SK-N-SH (cell line): ENCODE measurements around the gene PPP1R16B. TPM values are rescaled to one million over a fixed set of nuclear protein-coding genes. Genes with fewer than 3 reads are reported as not detected.

Source experiments
- CTCF ChIA-PET: fragments of 300-600, 350-600 bp; formaldehyde crosslinking; extraction: SDS; loops from one replicate; lab custom pipeline; 2021; lab: Yijun Ruan, JAX
- POLR2A ChIA-PET: fragments of 350-600 bp; sonication (Branson Sonifier 250); formaldehyde crosslinking; extraction: SDS; loops from one replicate; lab custom pipeline; 2020; ENCODE audit warnings: antibody characterized with exemption, inconsistent platforms; lab: Yijun Ruan, JAX
- DNase-seq: peaks from one replicate; pipeline ENCODE4 v3.0.0; 2012
- H2AFZ ChIP-seq: fragments of 200-600 bp; sonication (generic); 2 replicates; pipeline ENCODE4 v1.8.1; 2016; ENCODE audit warnings: antibody characterized with exemption, mild to moderate bottlenecking, low read depth
- H3F3A ChIP-seq: fragments of 200-600 bp; sonication (generic); replicated peaks from 2 replicates; pipeline ENCODE3; 2016; ENCODE audit warnings: antibody characterized with exemption, mild to moderate bottlenecking; ENCODE audit not compliant: insufficient read depth
- H3K27ac ChIP-seq, 2 experiments: fragments of 200-500 bp in 1 of 2; fragments of 200-600 bp in 1 of 2; sonication (Bioruptor generic) in 1 of 2; sonication (generic), shearing (Covaris generic) in 1 of 2; 2 replicates each; pipeline versions ENCODE4 v1.5.1 to v1.6.1; 2014 to 2016; ENCODE audit warnings: low read depth in 2 of 2, inconsistent platforms in 1 of 2, low read length in 1 of 2, mild to moderate bottlenecking in 1 of 2, mixed read lengths in 1 of 2
- H3K27me3 ChIP-seq: fragments of 200-600 bp; sonication (generic), shearing (Covaris generic); 2 replicates; pipeline ENCODE4 v1.6.1; 2016; ENCODE audit warnings: mixed run types; ENCODE audit not compliant: insufficient read depth
- H3K36me3 ChIP-seq, 2 experiments: fragments of 200-500 bp in 1 of 2; fragments of 200-600 bp in 1 of 2; sonication (Bioruptor generic) in 1 of 2; sonication (generic) in 1 of 2; replicated peaks in 1 of 2; 2 replicates each; pipeline versions ENCODE3 to v1.5.1; 2014 to 2016; ENCODE audit warnings: low read length in 1 of 2, mild to moderate bottlenecking in 1 of 2; ENCODE audit not compliant: insufficient read depth in 2 of 2, control insufficient read depth in 1 of 2
- H3K4me1 ChIP-seq, 2 experiments: fragments of 200-500 bp in 1 of 2; fragments of 200-600 bp in 1 of 2; sonication (Bioruptor generic) in 1 of 2; sonication (generic), shearing (Covaris generic) in 1 of 2; 2 replicates each; pipeline versions ENCODE4 v1.5.1 to v1.6.1; 2014 to 2016; ENCODE audit warnings: low read depth in 1 of 2, low read length in 1 of 2, mixed run types in 1 of 2; ENCODE audit not compliant: insufficient read depth in 2 of 2, control insufficient read depth in 1 of 2
- H3K4me2 ChIP-seq: fragments of 200-600 bp; sonication (generic), shearing (Covaris generic); 2 replicates; pipeline ENCODE4 v1.6.1; 2017; ENCODE audit warnings: mixed run types
- H3K4me3 ChIP-seq, 2 experiments: fragments of 200-500 bp in 1 of 2; fragments of 200-600 bp in 1 of 2; sonication (Bioruptor generic) in 1 of 2; sonication (generic), shearing (Covaris generic) in 1 of 2; 2 replicates each; pipeline versions ENCODE4 v1.5.1 to v1.8.1; 2014 to 2016; ENCODE audit warnings: low read depth in 2 of 2, inconsistent platforms in 1 of 2, low read length in 1 of 2, mild to moderate bottlenecking in 1 of 2, mixed read lengths in 1 of 2, moderate library complexity in 1 of 2
- H3K79me2 ChIP-seq: fragments of 200-600 bp; sonication (generic); 2 replicates; pipeline ENCODE4 v1.8.1; 2017; ENCODE audit warnings: mild to moderate bottlenecking; ENCODE audit not compliant: insufficient read depth
- H3K9ac ChIP-seq: fragments of 200-600 bp; sonication (generic); 2 replicates; pipeline ENCODE4 v1.6.1; 2017; ENCODE audit warnings: mixed run types
- H3K9me2 ChIP-seq: fragments of 200-600 bp; sonication (generic); 2 replicates; pipeline ENCODE4 v1.6.1; 2017; ENCODE audit warnings: mixed run types
- H3K9me3 ChIP-seq: fragments of 200-600 bp; sonication (generic); 2 replicates; pipeline ENCODE4 v1.6.1; 2017; ENCODE audit warnings: mixed run types, mild to moderate bottlenecking, moderate library complexity
- H4K20me1 ChIP-seq: fragments of 200-600 bp; sonication (generic); 2 replicates; pipeline ENCODE4 v1.6.1; 2017; ENCODE audit warnings: mild to moderate bottlenecking, mixed run types; ENCODE audit not compliant: insufficient read depth
- CHD2 ChIP-seq: fragments of 150-350 bp; IDR thresholded peaks from 2 replicates; pipeline ENCODE4 v1.6.1; 2018; ENCODE audit warnings: low read length; ENCODE audit not compliant: partially characterized antibody
- ELF1 ChIP-seq: IDR thresholded peaks from 2 replicates; pipeline ENCODE4 v1.4.0; 2012
- EP300 ChIP-seq, 2 experiments: IDR thresholded peaks; 2 replicates each; pipeline versions ENCODE4 v1.4.0 to v1.6.1; 2012; ENCODE audit warnings: borderline replicate concordance in 1 of 2, low read depth in 1 of 2, low read length in 1 of 2
- EZH2phosphoT487 ChIP-seq: fragments of 200-600 bp; sonication (generic); IDR thresholded peaks from 2 replicates; pipeline ENCODE4 v1.6.1; 2017; ENCODE audit warnings: low read depth, mixed run types, mild to moderate bottlenecking, antibody characterized with exemption, moderate library complexity, borderline replicate concordance
- FOSL2 ChIP-seq: IDR thresholded peaks from 2 replicates; pipeline ENCODE4 v1.4.0; 2012; ENCODE audit warnings: low read depth, mild to moderate bottlenecking, moderate library complexity, borderline replicate concordance
- FOXJ3 ChIP-seq: sonication (generic); formaldehyde crosslinking; IDR thresholded peaks from 2 replicates; pipeline ENCODE4 v1.5.1; 2020; ENCODE audit warnings: mild to moderate bottlenecking, missing genetic modification reagents
- FOXM1 ChIP-seq: IDR thresholded peaks from 2 replicates; pipeline ENCODE4 v1.4.0; 2012; ENCODE audit warnings: low read depth, mild to moderate bottlenecking
- GABPA ChIP-seq: IDR thresholded peaks from 2 replicates; pipeline ENCODE4 v1.4.0; 2012; ENCODE audit warnings: low read depth, mild to moderate bottlenecking
- GATA2 ChIP-seq: sonication (generic); formaldehyde crosslinking; IDR thresholded peaks from 2 replicates; pipeline ENCODE4 v1.5.0; 2020; ENCODE audit warnings: mild to moderate bottlenecking, missing genetic modification reagents
- IRF3 ChIP-seq: fragments of 150-350 bp; IDR thresholded peaks from 2 replicates; pipeline ENCODE4 v1.6.1; 2016; ENCODE audit warnings: mild to moderate bottlenecking, low read depth, low read length
- JUND ChIP-seq: IDR thresholded peaks from 2 replicates; pipeline ENCODE4 v1.4.0; 2012
- MEF2A ChIP-seq: IDR thresholded peaks from 2 replicates; pipeline ENCODE4 v1.4.0; 2012; ENCODE audit warnings: low read depth, borderline replicate concordance
- NFIC ChIP-seq: IDR thresholded peaks from 2 replicates; pipeline ENCODE4 v1.4.0; 2012; ENCODE audit warnings: borderline replicate concordance
- PBX3 ChIP-seq: IDR thresholded peaks from 2 replicates; pipeline ENCODE4; 2012
- POLR2AphosphoS5 ChIP-seq: IDR thresholded peaks from 2 replicates; pipeline ENCODE4 v1.6.1; 2012; ENCODE audit warnings: low read depth, low read length
- RAD21 ChIP-seq: IDR thresholded peaks from 2 replicates; pipeline ENCODE4 v1.6.1; 2012; ENCODE audit warnings: mild to moderate bottlenecking, low read length
- RCOR1 ChIP-seq: fragments of 150-350 bp; IDR thresholded peaks from 2 replicates; pipeline ENCODE4 v1.6.1; 2017; ENCODE audit warnings: antibody characterized with exemption, low read length
- REST ChIP-seq: IDR thresholded peaks from 2 replicates; pipeline ENCODE4 v1.6.1; 2012; ENCODE audit warnings: mild to moderate bottlenecking, low read depth, low read length, moderate library complexity
- RFX5 ChIP-seq: IDR thresholded peaks from 2 replicates; pipeline ENCODE4 v1.6.1; 2012; ENCODE audit warnings: mild to moderate bottlenecking, improper control_type of control experiment, low read length
- RXRA ChIP-seq: IDR thresholded peaks from 2 replicates; pipeline ENCODE4 v1.4.0; 2012; ENCODE audit warnings: low read depth, mild to moderate bottlenecking, borderline replicate concordance
- SIN3A ChIP-seq: IDR thresholded peaks from 2 replicates; pipeline ENCODE4 v1.6.1; 2012; ENCODE audit warnings: low read depth, mild to moderate bottlenecking, low read length, moderate library complexity, borderline replicate concordance
- SMC3 ChIP-seq: IDR thresholded peaks from 2 replicates; pipeline ENCODE4 v1.6.1; 2012; ENCODE audit warnings: low read depth, low read length, improper control_type of control experiment
- TCF12 ChIP-seq: IDR thresholded peaks from 2 replicates; pipeline ENCODE4 v1.4.0; 2012
- TEAD4 ChIP-seq: IDR thresholded peaks from 2 replicates; pipeline ENCODE4 v1.4.0; 2012; ENCODE audit warnings: mild to moderate bottlenecking, borderline replicate concordance; ENCODE audit not compliant: insufficient read depth
- YY1 ChIP-seq: IDR thresholded peaks from 2 replicates; pipeline ENCODE4 v1.4.0; 2012; ENCODE audit warnings: low read depth, mild to moderate bottlenecking
- ZBTB33 ChIP-seq: IDR thresholded peaks from 2 replicates; pipeline ENCODE4 v1.4.0; 2012; ENCODE audit warnings: low read depth, borderline replicate concordance
- WGBS: methylation state at CpG from one replicate; pipeline ENCODE4 v1.1.6; 2017; ENCODE audit warnings: low lambda C conversion rate; 5-methylcytosine and 5-hydroxymethylcytosine counted together
- polyA plus RNA-seq, 3 experiments: library from polyadenylated mRNA; depleted of rRNA; stranded (reverse); fragments of >200 nt; gene quantifications; 2 replicates each; pipeline ENCODE4 v1.2.3, GENCODE V29; 2012

The PPP1R16B gene
- polyA plus RNA-seq, 1 of the 3 experiments (the other 2 are of a cell fraction) = 0.28 TPM

GRCh38 chr20:38875175-38875993, 69.9 kb downstream of the PPP1R16B start:
- Histone ChIP-seq H3K4me1 (peaks cover 0 to 86% of the 10 kb centered on the region in 2 experiments; a peak in 2 of 4 replicates), H3K9ac (no peak overlapping the region)
- 16% methylated on average over 8 of the region's 11 CpGs for WGBS
- peak; percentile 36 for TF ChIP-seq RAD21
- no peak for TF ChIP-seq FOSL2
- no peak for TF ChIP-seq MEF2A
- TF ChIP-seq TEAD4 = no peak
- TF ChIP-seq REST = peak; percentile 40; the same call in 1 of the 2 replicates
- TF ChIP-seq RXRA = no peak
- no peak for TF ChIP-seq ELF1
- no peak for TF ChIP-seq POLR2AphosphoS5
- no peak for TF ChIP-seq IRF3
- TF ChIP-seq SIN3A = no peak
- TF ChIP-seq EP300 (IDR thresholded peaks at IDR 0.05; ENCODE audit: borderline replicate concordance in 1 of 2, low read depth in 1 of 2, low read length in 1 of 2) = peak in 1 of 2 experiments; percentile 96
- no peak for TF ChIP-seq NFIC
- no peak for TF ChIP-seq PBX3
- TF ChIP-seq YY1 = no peak
- no peak for TF ChIP-seq EZH2phosphoT487
- TF ChIP-seq ZBTB33 = no peak
- TF ChIP-seq FOXJ3 (CRISPR knock-in tag) = peak; percentile 93
- peak; percentile 99 for TF ChIP-seq GATA2 (CRISPR knock-in tag)
- TF ChIP-seq TCF12 = peak; percentile 69
- TF ChIP-seq CHD2 = peak; percentile 61
- no peak for TF ChIP-seq GABPA
- no peak for TF ChIP-seq FOXM1
- peak; percentile 77 for TF ChIP-seq RCOR1
- no peak for TF ChIP-seq JUND
- peak; percentile 20; the same call in 1 of the 2 replicates for TF ChIP-seq SMC3
- peak; percentile 50; the same call in 1 of the 2 replicates for TF ChIP-seq RFX5

More at GRCh38 chr20:38875175-38875993, 69.9 kb downstream of the PPP1R16B start:
- Histone ChIP-seq H3K27me3 (peaks cover 16% of the 10 kb centered on the region; the same call in 1 of the 2 replicates), H3K36me3 (no peaks in the 10 kb centered on the region), H3K27ac (peak overlapping the region in 1 of 2 experiments; percentile 100; a peak in 3 of 4 replicates), H3K4me3 (no peak overlapping the region; a peak in 1 of 4 replicates), H3K9me2 (no peaks in the 10 kb centered on the region), H3K4me2 (no peak overlapping the region), H4K20me1 (no peaks in the 10 kb centered on the region), H3K79me2 (no peaks in the 10 kb centered on the region), H3F3A (no peaks in the 10 kb centered on the region), H2AFZ (no peak overlapping the region), H3K9me3 (no peaks in the 10 kb centered on the region)
- CTCF ChIA-PET = interaction anchor here (0.7 to 7.2 kb wide), 6 partner anchors 8 to 69 kb away, joined by 3 to 58 read pairs (median 6); partner anchors contain the start of gene PPP1R16B
- DNase-seq = peak; percentile 74
- POLR2A ChIA-PET = interaction anchor here (0.6 to 3.4 kb wide), 20 partner anchors 8 to 744 kb away, joined by 3 to 50 read pairs (median 4); partner anchors contain the start of gene PPP1R16B
